ENCODE measurements around the gene CDC42SE2.

DNA sequence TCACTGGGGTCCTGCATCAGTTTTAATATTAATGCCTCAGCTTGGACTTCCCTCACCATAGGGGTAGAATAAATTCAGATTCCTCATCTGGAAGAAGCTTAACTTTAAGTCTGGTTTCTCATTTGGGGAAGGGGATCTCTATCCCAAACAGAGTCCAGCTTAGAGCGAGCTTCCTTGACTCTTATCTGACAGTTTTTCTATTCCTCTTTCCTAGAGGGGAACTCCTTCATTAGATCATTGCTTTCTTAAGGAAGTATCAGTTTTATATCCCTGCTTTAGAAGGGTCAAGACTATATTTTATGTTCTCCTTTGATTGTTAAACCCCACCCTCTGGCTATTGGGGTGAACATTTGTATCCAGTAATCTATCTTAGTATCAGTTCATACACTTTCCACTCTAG lies 24.2 kb upstream of the CDC42SE2 start:
- TF ChIP-seq, protein P1, sequence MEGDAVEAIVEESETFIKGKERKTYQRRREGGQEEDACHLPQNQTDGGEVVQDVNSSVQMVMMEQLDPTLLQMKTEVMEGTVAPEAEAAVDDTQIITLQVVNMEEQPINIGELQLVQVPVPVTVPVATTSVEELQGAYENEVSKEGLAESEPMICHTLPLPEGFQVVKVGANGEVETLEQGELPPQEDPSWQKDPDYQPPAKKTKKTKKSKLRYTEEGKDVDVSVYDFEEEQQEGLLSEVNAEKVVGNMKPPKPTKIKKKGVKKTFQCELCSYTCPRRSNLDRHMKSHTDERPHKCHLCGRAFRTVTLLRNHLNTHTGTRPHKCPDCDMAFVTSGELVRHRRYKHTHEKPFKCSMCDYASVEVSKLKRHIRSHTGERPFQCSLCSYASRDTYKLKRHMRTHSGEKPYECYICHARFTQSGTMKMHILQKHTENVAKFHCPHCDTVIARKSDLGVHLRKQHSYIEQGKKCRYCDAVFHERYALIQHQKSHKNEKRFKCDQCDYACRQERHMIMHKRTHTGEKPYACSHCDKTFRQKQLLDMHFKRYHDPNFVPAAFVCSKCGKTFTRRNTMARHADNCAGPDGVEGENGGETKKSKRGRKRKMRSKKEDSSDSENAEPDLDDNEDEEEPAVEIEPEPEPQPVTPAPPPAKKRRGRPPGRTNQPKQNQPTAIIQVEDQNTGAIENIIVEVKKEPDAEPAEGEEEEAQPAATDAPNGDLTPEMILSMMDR (IDR thresholded peaks at IDR 0.05), result no peak
- TF ChIP-seq POLR2A (IDR thresholded peaks at IDR 0.05), result no peak
